Measurements from ENCODE around the gene KERA. TPM values are rescaled to one million over a fixed set of nuclear protein-coding genes. Genes with fewer than 3 reads are reported as not detected.

The KERA gene
- total RNA-seq, 4 donors from 2014 or later: not detected

DNA sequence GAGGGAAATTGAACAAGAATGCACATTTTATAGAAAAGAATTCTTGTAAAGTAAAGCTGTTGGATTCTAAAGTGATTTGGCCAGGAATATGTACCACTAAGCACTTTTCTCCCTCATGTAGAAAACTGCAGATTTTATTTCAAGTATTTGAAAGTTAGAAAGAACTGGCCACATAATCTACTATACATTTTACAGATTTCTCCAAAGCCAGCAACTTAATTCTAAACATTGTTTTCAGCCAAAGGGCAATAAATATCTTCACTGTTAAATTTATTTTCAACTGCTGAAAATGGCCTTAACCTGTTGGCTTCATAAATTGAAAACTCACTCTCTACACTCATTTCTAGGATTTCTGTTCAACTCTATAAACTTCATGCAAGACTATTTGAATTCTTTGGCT, 15.6 kb upstream of the KERA start:
- Histone ChIP-seq H3K4me3 (no peak overlapping the region), H3K9me3 (no peaks in the 10 kb centered on the region), H3K27me3 (no peaks in the 10 kb centered on the region), H3K36me3 (no peaks in the 10 kb centered on the region), H3K27ac (peak overlapping the region in 2 of 4 donors; percentile 33 to 35), H3K4me1 (peaks cover 0 to 10% (median 0%) of the 10 kb centered on the region in 4 donors)
- DNase-seq (ENCODE audit: low spot score in 2 of 2): no peak
- TF ChIP-seq POLR2A (IDR thresholded peaks at IDR 0.05): no peak
- no peak for TF ChIP-seq EP300 (IDR thresholded peaks at IDR 0.05)
- TF ChIP-seq, protein P1, sequence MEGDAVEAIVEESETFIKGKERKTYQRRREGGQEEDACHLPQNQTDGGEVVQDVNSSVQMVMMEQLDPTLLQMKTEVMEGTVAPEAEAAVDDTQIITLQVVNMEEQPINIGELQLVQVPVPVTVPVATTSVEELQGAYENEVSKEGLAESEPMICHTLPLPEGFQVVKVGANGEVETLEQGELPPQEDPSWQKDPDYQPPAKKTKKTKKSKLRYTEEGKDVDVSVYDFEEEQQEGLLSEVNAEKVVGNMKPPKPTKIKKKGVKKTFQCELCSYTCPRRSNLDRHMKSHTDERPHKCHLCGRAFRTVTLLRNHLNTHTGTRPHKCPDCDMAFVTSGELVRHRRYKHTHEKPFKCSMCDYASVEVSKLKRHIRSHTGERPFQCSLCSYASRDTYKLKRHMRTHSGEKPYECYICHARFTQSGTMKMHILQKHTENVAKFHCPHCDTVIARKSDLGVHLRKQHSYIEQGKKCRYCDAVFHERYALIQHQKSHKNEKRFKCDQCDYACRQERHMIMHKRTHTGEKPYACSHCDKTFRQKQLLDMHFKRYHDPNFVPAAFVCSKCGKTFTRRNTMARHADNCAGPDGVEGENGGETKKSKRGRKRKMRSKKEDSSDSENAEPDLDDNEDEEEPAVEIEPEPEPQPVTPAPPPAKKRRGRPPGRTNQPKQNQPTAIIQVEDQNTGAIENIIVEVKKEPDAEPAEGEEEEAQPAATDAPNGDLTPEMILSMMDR (IDR thresholded peaks at IDR 0.05): no peak

DNA sequence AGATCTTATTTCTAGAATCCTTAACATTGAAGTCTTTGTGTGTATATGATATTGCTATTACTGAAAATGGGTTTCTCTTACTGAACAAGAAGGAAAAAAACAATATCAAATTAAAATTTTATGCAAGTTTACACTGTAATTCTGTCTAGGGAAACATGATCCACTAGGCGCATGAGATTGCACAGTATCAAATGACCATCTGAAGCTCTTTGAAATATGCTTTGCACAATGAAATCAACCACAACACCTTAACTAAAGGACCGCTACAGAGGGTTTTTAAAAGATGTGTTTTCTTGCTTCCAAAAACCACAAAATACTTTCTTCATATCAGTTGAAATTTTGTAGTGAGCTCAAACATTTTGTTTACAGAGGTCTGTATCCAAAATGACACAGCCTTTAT, 15.1 kb upstream of the KERA start:
- no peak overlapping the region for H3K4me3 ChIP-seq
- no peak for TF ChIP-seq EP300 (IDR thresholded peaks at IDR 0.05)
- no peaks in the 10 kb centered on the region for H3K27me3 ChIP-seq
- peaks cover 0 to 10% (median 0%) of the 10 kb centered on the region in 4 donors for H3K4me1 ChIP-seq
- 70 to 72% methylated on average over 2 of the region's 2 CpGs for WGBS, 2 donors
- no peaks in the 10 kb centered on the region for H3K36me3 ChIP-seq
- peak overlapping the region in 1 of 4 donors; percentile 33 for H3K27ac ChIP-seq
- DNase-seq (ENCODE audit: low spot score in 2 of 2): no peak
- H3K9me3 ChIP-seq: no peaks in the 10 kb centered on the region

DNA sequence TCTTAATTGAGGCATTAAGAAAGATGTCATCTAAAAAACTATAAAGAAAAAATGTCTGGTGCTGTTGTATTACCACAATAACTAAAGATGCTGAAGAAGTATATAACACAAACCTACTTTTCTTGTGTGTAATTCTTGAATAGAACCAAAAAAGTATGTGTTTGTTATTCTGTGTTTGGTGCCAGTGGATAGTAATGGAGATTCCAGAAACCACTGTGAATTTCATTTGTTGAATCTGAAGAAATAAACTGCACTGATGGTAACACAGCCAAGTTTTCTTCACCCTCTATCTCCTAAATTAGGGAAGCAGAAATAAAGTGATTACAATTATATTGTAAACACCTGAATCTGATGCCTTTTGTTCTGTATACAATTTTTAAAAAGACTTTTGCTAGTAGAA, 13.1 kb upstream of the KERA start:
- Histone ChIP-seq H3K27me3 (no peaks in the 10 kb centered on the region), H3K36me3 (no peaks in the 10 kb centered on the region), H3K4me3 (no peak overlapping the region), H3K4me1 (peaks cover 0 to 10% (median 0%) of the 10 kb centered on the region in 4 donors), H3K27ac (no peak overlapping the region), H3K9me3 (no peaks in the 10 kb centered on the region)
- TF ChIP-seq EP300 (IDR thresholded peaks at IDR 0.05) (no peak), POLR2A (IDR thresholded peaks at IDR 0.05) (no peak)
- TF ChIP-seq, protein P1 (IDR thresholded peaks at IDR 0.05): no peak
- no peak for DNase-seq (ENCODE audit: low spot score in 2 of 2)

DNA sequence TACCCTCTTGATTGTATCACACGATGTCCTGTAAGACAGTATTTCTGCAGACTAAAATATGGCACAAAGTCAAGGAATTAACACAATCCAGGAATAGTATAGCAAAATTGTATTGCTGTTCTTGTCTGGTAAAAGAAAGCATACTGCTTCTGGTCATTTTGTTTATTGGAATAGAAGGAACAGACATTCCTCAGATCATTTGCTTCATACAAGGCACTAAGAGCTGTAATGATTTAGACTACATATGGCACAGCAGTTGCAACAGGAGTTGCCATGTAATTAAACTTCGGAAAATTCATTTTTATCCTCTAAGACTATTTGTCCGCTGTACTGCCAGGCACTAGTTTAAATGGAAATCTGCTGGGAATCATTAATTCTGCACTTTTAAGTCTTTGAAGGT, 7.6 kb upstream of the KERA start:
- no peak for DNase-seq (ENCODE audit: low spot score in 2 of 2)
- WGBS, 2 donors: 89% methylated on average over 3 of the region's 3 CpGs
- Histone ChIP-seq H3K27me3 (no peaks in the 10 kb centered on the region), H3K36me3 (no peaks in the 10 kb centered on the region), H3K9me3 (no peaks in the 10 kb centered on the region), H3K4me1 (no peaks in the 10 kb centered on the region), H3K4me3 (no peak overlapping the region), H3K27ac (no peak overlapping the region)
- no peak for TF ChIP-seq POLR2A (IDR thresholded peaks at IDR 0.05)
- no peak for TF ChIP-seq EP300 (IDR thresholded peaks at IDR 0.05)
- TF ChIP-seq, protein P1 (IDR thresholded peaks at IDR 0.05): no peak

DNA sequence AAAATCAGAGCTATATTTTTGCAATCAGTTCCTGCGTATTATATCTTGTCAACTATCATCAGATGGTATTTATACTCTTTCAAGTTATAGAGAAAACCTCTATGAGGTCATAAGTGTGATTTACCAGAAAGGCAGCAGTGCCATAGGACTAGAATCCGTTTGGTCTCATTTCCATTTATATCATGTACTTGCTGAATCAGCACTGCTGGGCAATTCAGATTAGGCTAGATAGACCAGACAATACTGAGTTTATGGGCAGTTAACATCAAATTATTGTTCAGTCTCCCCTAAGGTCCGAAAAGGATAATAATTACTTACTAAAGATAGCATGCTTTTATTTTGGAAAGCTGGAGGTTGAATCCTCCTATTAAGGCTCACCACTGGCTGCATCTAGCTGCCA, 6.8 kb upstream of the KERA start:
- Histone ChIP-seq H3K36me3 (no peaks in the 10 kb centered on the region), H3K4me1 (no peaks in the 10 kb centered on the region), H3K27me3 (no peaks in the 10 kb centered on the region), H3K27ac (no peak overlapping the region), H3K9me3 (no peaks in the 10 kb centered on the region), H3K4me3 (no peak overlapping the region)
- 82 to 83% methylated on average over 3 of the region's 3 CpGs for WGBS, 2 donors
- no peak for DNase-seq (ENCODE audit: low spot score in 2 of 2)
- TF ChIP-seq, protein P1 (IDR thresholded peaks at IDR 0.05): no peak
- TF ChIP-seq POLR2A (IDR thresholded peaks at IDR 0.05) (no peak), EP300 (IDR thresholded peaks at IDR 0.05) (no peak)

DNA sequence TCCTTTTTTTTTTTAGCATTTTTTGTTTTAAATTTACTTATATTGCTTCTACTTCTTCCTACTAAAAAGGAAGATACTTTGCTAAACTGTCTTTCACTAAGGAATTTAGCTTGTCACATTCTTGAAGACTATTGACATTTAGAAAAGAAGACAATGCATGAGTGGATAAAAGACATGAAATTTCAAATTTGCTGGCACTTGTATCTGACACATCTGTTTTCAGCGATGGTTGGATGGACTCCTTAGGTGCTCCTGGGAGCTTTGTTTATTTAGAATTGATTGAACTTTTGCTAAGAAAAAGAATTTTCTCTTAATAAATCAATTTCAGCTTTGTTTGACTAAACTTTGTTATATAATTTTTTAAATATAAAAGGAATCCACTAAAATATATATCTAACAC, 3.3 kb upstream of the KERA start:
- no peak for DNase-seq (ENCODE audit: low spot score in 2 of 2)
- no peaks in the 10 kb centered on the region for H3K9me3 ChIP-seq
- WGBS, 2 donors: 56 to 68% methylated on average over 1 of the region's 1 CpG
- H3K27me3 ChIP-seq: no peaks in the 10 kb centered on the region
- no peak overlapping the region for H3K27ac ChIP-seq
- TF ChIP-seq POLR2A (IDR thresholded peaks at IDR 0.05): no peak
- no peak for TF ChIP-seq EP300 (IDR thresholded peaks at IDR 0.05)
- TF ChIP-seq, protein P1 (IDR thresholded peaks at IDR 0.05): no peak
- no peaks in the 10 kb centered on the region for H3K4me1 ChIP-seq
- H3K36me3 ChIP-seq: no peaks in the 10 kb centered on the region
- no peak overlapping the region for H3K4me3 ChIP-seq
